HepG2 (cell line): Measurements from ENCODE around the gene CDK15. TPM values are rescaled to one million over a fixed set of nuclear protein-coding genes. Genes with fewer than 3 reads are reported as not detected.

ENCODE experiments used
- ATAC-seq: fragments of 200-7000 bp; cut with Tn5 transposase; 3 replicates; pipeline ENCODE4 v1.9.1; 2020; ENCODE audit warnings: mild to moderate bottlenecking, moderate library complexity
- BruUV-seq: library from RNA; stranded (reverse); fragments of 400-500 nt; replicated peaks from 2 replicates; lab custom pipeline; 2021; lab: Mats Ljungman, UMichigan
- CTCF ChIA-PET: fragments of 300-600 bp; formaldehyde crosslinking; extraction: SDS; loops from one replicate; lab custom pipeline; 2021; ENCODE audit warnings: low total read pairs, inconsistent platforms, low intra/inter-chr PET ratio; lab: Yijun Ruan, JAX
- POLR2A ChIA-PET: fragments of 350-600 bp; sonication (Branson Sonifier 250); formaldehyde crosslinking; loops from one replicate; lab custom pipeline; 2020; ENCODE audit warnings: antibody characterized with exemption, inconsistent platforms; lab: Yijun Ruan, JAX
- DNase-seq: peaks from one replicate; pipeline ENCODE4 v3.0.0-alpha.2; 2015; ENCODE audit warnings: low spot score
- FAIRE-seq: peaks from 3 replicates; lab custom pipeline; 2011; peaks lifted over from hg19 to GRCh38; lab: Jason Lieb, UNC
- H2AFZ ChIP-seq: one replicate; pipeline ENCODE4 v1.6.1; 2011; ENCODE audit warnings: low read length, inconsistent platforms
- H3K27ac ChIP-seq: fragments of 300-600 bp; 3 replicates; pipeline ENCODE4 v1.8.0; 2011; ENCODE audit warnings: mixed run types, mild to moderate bottlenecking, mixed read lengths, low read length, inconsistent platforms; ENCODE audit not compliant: insufficient read depth; ENCODE audit errors: extremely low read length
- H3K27me3 ChIP-seq, 2 experiments: fragments of 200-600 bp in 1 of 2; 2 replicates in 1 of 2; 3 replicates in 1 of 2; pipeline versions ENCODE4 v1.6.0 to v1.8.0; 2011; ENCODE audit warnings: low read length in 2 of 2, mild to moderate bottlenecking in 2 of 2, moderate library complexity in 2 of 2, inconsistent platforms in 1 of 2; ENCODE audit not compliant: insufficient read depth in 2 of 2, control insufficient read depth in 1 of 2
- H3K36me3 ChIP-seq, 2 experiments: fragments of 200-600 bp in 1 of 2; replicated peaks in 1 of 2; 2 replicates in 1 of 2; 3 replicates in 1 of 2; pipeline versions ENCODE4 v1.5.1 to v1.8.0; 2011; ENCODE audit warnings: low read length in 2 of 2, inconsistent platforms in 1 of 2; ENCODE audit not compliant: insufficient read depth in 2 of 2, control insufficient read depth in 1 of 2
- H3K4me1 ChIP-seq: 2 replicates; pipeline ENCODE4 v1.5.1; 2012; ENCODE audit warnings: low read length, inconsistent platforms; ENCODE audit not compliant: insufficient read depth
- H3K4me2 ChIP-seq: 2 replicates; pipeline ENCODE4 v1.6.0; 2011; ENCODE audit warnings: low read depth, low read length, inconsistent platforms
- H3K4me3 ChIP-seq, 3 experiments: fragments of 200-600 bp in 1 of 3; sonication (generic), shearing (Covaris generic) in 1 of 3; replicated peaks in 1 of 3; 2 replicates each; pipeline ENCODE4 v1.5.1; 2011 to 2016; ENCODE audit warnings: low read length in 3 of 3, inconsistent platforms in 2 of 3, low read depth in 2 of 3, mild to moderate bottlenecking in 2 of 3, control low read depth in 1 of 3, mixed read lengths in 1 of 3; ENCODE audit not compliant: insufficient read depth in 1 of 3
- H3K79me2 ChIP-seq: one replicate; pipeline ENCODE4 v1.6.1; 2011; ENCODE audit warnings: low read length, inconsistent platforms; ENCODE audit not compliant: insufficient read depth
- H3K9ac ChIP-seq: 2 replicates; pipeline ENCODE4 v1.6.0; 2011; ENCODE audit warnings: mild to moderate bottlenecking, low read depth, low read length, inconsistent platforms; ENCODE audit not compliant: insufficient read depth
- H3K9me3 ChIP-seq: 2 replicates; pipeline ENCODE4 v1.5.1; 2012; ENCODE audit warnings: mild to moderate bottlenecking, low read length
- H4K20me1 ChIP-seq: 2 replicates; pipeline ENCODE4 v1.6.0; 2011; ENCODE audit warnings: inconsistent platforms, mild to moderate bottlenecking, low read length, moderate library complexity; ENCODE audit not compliant: insufficient read depth
- CENPT ChIP-seq: sonication (generic); formaldehyde crosslinking; IDR thresholded peaks from 2 replicates; pipeline ENCODE4 v1.8.0; 2022; ENCODE audit warnings: low read depth, mild to moderate bottlenecking, moderate library complexity, missing genetic modification reagents
- ETV5 ChIP-seq: IDR thresholded peaks from 2 replicates; pipeline ENCODE4 v1.6.1; 2018; ENCODE audit warnings: missing biosample characterization, missing genetic modification reagents, inconsistent platforms, borderline replicate concordance
- FIP1L1 ChIP-seq: fragments of 200-400 bp; formaldehyde crosslinking; IDR thresholded peaks from 2 replicates; pipeline ENCODE4 v1.6.1; 2018; ENCODE audit warnings: low read depth, mild to moderate bottlenecking, low read length, moderate library complexity, borderline replicate concordance; ENCODE audit not compliant: insufficient read depth
- HOXA9 ChIP-seq: sonication (generic); formaldehyde crosslinking; IDR thresholded peaks from 2 replicates; pipeline ENCODE4 v1.8.1; 2022; ENCODE audit warnings: missing genetic modification reagents, mild to moderate bottlenecking, moderate library complexity, borderline replicate concordance
- SRSF4 ChIP-seq: fragments of 200-400 bp; formaldehyde crosslinking; IDR thresholded peaks from one replicate; pipeline ENCODE4 v1.6.1; 2018; ENCODE audit warnings: mild to moderate bottlenecking, low read depth, low read length, moderate library complexity; ENCODE audit not compliant: poor library complexity, severe bottlenecking
- WGBS: methylation state at CpG from one replicate; pipeline ENCODE4 v1.1.6; 2017; ENCODE audit warnings: low lambda C conversion rate; 5-methylcytosine and 5-hydroxymethylcytosine counted together
- in situ Hi-C: cut with HindIII; loops from 2 replicates; pipeline ENCODE4 v1.10.0; 2017; ENCODE audit warnings: low pct_unique_long_range_greater_than_20kb; ENCODE audit not compliant: extremely low pct_ligation_motif_present
- intact Hi-C: fragments of 100-400 bp; cut with micrococcal nuclease; formaldehyde crosslinking; loops from one replicate; pipeline ENCODE4 v1.10.0; 2022; ENCODE audit not compliant: unreplicated experiment
- polyA plus RNA-seq, 8 experiments: library from polyadenylated mRNA; depleted of rRNA in 3 of 8; stranded (reverse) in 7 of 8; unstranded in 1 of 8; fragments of >200 nt; fragmentation: Illumina TruSeq in 4 of 8; extraction: Trizol in 4 of 8; gene quantifications; 2 replicates each; pipeline versions ENCODE4 v1.2.1 to v1.2.3, GENCODE V29; 2011 to 2016; ENCODE audit warnings: low read depth in 4 of 8, missing spikeins in 1 of 8, mixed read lengths in 1 of 8; ENCODE audit not compliant: insufficient read depth in 1 of 8
- total RNA-seq, 5 experiments: library from RNA; depleted of rRNA; stranded (reverse); fragments of >200 nt; fragmentation: Illumina TruSeq; extraction: Trizol; gene quantifications; 2 replicates each; pipeline ENCODE4 v1.2.3, GENCODE V29; 2016; ENCODE audit warnings: low read depth in 1 of 5
- TF ChIP-seq, protein P1 (sequence below): sonication (generic); formaldehyde crosslinking; conservative IDR thresholded peaks from 2 replicates; pipeline ENCODE4 v1.4.0; 2020; ENCODE audit warnings: missing genetic modification reagents

CDK15 gene
- total and polyA plus RNA-seq, 2 of the 13 experiments (the other 11 are each of a cell fraction or from before 2014, with no cell fraction given) = not detected

DNA sequence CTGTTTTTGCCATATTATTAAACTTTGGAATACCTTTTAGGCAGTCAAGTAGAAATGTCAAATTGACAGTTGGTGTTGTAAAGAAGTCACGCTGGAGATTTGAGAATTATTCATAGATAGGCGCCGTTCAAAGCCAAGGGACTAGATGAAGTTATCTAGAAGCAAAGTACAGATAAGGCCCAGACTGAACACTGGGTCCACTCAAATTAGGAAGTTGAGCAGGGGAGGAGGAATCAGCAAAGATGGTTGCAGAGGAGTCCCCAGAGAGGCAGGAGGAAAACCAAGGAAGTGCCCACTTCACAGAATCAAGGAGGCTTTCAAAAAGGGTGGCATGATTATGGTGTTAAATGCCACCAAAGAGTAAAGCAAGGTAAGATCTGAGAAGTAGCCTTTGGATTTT is 16.0 kb upstream of the CDK15 start:
- Histone ChIP-seq H2AFZ (no peak overlapping the region), H3K9ac (no peak overlapping the region), H3K9me3 (no peaks in the 10 kb centered on the region), H4K20me1 (no peaks in the 10 kb centered on the region), H3K27ac (no peak overlapping the region), H3K4me2 (no peak overlapping the region), H3K79me2 (no peaks in the 10 kb centered on the region), H3K4me3 (no peak overlapping the region), H3K36me3 (no peaks in the 10 kb centered on the region), H3K27me3 (peaks cover 0 to 2% of the 10 kb centered on the region in 2 experiments; a peak in 1 of 5 replicates), H3K4me1 (peaks cover 9% of the 10 kb centered on the region)
- ChIA-PET CTCF (no interaction called here), POLR2A (no interaction called here)
- no peak for ATAC-seq
- TF ChIP-seq HOXA9 (CRISPR knock-in tag) (no peak), CENPT (no peak), SRSF4 (no peak), FIP1L1 (no peak), ETV5 (no peak)
- TF ChIP-seq, protein P1, sequence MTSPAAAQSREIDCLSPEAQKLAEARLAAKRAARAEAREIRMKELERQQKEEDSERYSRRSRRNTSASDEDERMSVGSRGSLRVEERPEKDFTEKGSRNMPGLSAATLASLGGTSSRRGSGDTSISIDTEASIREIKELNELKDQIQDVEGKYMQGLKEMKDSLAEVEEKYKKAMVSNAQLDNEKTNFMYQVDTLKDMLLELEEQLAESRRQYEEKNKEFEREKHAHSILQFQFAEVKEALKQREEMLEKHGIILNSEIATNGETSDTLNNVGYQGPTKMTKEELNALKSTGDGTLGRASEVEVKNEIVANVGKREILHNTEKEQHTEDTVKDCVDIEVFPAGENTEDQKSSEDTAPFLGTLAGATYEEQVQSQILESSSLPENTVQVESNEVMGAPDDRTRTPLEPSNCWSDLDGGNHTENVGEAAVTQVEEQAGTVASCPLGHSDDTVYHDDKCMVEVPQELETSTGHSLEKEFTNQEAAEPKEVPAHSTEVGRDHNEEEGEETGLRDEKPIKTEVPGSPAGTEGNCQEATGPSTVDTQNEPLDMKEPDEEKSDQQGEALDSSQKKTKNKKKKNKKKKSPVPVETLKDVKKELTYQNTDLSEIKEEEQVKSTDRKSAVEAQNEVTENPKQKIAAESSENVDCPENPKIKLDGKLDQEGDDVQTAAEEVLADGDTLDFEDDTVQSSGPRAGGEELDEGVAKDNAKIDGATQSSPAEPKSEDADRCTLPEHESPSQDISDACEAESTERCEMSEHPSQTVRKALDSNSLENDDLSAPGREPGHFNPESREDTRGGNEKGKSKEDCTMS (CRISPR knock-in tag) = no peak
- no peak for DNase-seq
- no TSS peak for BruUV-seq
- intact Hi-C loops = no loop called here
- in situ Hi-C loops = loop anchor here (10.0 kb wide), 1 partner anchor 395 kb away; no protein-coding TSS in a partner anchor
- no peak for FAIRE-seq
- 46% methylated on average over 3 of the region's 3 CpGs for WGBS
